IPS-18a (cell line): Measurements from ENCODE around the gene FLRT3.

Source experiments
- H3K27ac ChIP-seq: one replicate; pipeline ENCODE4 v1.5.1; 2013; ENCODE audit warnings: low read length
- H3K27me3 ChIP-seq: one replicate; pipeline ENCODE4 v1.6.1; 2013; ENCODE audit warnings: mild to moderate bottlenecking, low read length; ENCODE audit not compliant: control insufficient read depth, insufficient read depth
- H3K36me3 ChIP-seq: one replicate; pipeline ENCODE4 v1.6.1; 2013; ENCODE audit warnings: low read depth, low read length; ENCODE audit not compliant: control insufficient read depth
- H3K4me1 ChIP-seq: one replicate; pipeline ENCODE4 v1.6.1; 2013; ENCODE audit warnings: low read depth, low read length; ENCODE audit not compliant: control insufficient read depth
- H3K4me3 ChIP-seq: one replicate; pipeline ENCODE4 v1.5.1; 2013; ENCODE audit warnings: low read length
- H3K9ac ChIP-seq: one replicate; pipeline ENCODE4 v1.6.1; 2013; ENCODE audit warnings: mild to moderate bottlenecking, low read length, moderate library complexity
- H3K9me3 ChIP-seq: one replicate; pipeline ENCODE4 v1.6.1; 2013; ENCODE audit warnings: low read depth, low read length; ENCODE audit not compliant: control insufficient read depth

FLRT3 gene

GRCh38 chr20:14284443-14284842 lies 53.0 kb downstream of the FLRT3 start:
- Histone ChIP-seq H3K9ac (no peak overlapping the region), H3K9me3 (no peaks in the 10 kb centered on the region), H3K27me3 (no peaks in the 10 kb centered on the region), H3K36me3 (no peaks in the 10 kb centered on the region), H3K4me3 (no peak overlapping the region), H3K27ac (no peak overlapping the region), H3K4me1 (no peaks in the 10 kb centered on the region)

GRCh38 chr20:14282140-14282539 lies 55.3 kb downstream of the FLRT3 start:
- Histone ChIP-seq H3K4me3 (no peak overlapping the region), H3K36me3 (no peaks in the 10 kb centered on the region), H3K4me1 (no peaks in the 10 kb centered on the region), H3K9ac (no peak overlapping the region), H3K27ac (no peak overlapping the region), H3K9me3 (no peaks in the 10 kb centered on the region), H3K27me3 (no peaks in the 10 kb centered on the region)
